CD4-positive, alpha-beta T cell treated with Interleukin-6 for 4 hours (primary cell): ENCODE results near the gene SNX20.
A peak's percentile ranks its signal among the peaks of the same experiment; 100 is the strongest.

Experiments
- DNase-seq: peaks from one replicate; pipeline ENCODE4 v3.0.0-alpha.2; 2020; ENCODE audit warnings: mixed read lengths

Gene SNX20

DNA sequence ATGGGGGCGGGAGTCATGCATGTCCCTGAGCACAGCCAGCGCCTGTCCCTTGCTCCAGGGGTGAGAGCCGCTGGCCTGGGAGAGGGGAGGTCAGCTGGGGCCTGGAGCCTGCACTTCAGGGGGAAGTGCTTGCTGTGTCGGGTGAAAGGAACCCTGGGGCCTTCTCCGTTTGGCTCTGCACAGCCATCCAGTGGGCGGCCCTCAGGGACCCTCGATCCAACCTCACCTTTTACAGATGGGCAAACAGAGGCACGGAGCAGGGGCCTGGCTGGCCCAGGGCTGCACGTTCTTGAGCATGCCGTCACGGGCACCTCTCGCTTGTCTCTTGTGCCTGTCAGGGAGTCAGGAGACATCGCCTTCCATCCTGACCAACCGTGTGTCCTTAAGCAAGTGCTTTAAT lies 1.8 kb downstream of the SNX20 start:
- DNase-seq = no peak

DNA sequence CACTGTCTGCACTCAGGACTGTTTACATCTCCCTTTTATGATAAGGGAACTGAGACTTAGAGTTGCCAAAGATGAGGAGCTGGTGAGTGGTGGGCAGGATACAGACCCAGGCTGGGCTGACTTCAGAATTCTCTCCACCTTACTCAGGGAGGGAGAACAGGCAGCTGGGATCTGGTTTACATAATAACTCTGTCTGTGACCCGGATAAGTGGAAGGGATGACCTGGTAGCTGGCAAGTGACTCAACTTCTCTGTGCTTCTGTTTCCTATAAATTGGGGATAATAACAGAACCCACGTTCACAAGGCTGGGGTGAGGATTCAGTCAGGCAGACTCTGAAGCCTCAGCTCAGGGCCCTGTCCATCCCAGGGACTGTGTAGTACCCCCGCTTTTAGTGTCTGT lies 2.6 kb downstream of the SNX20 start:
- no peak for DNase-seq

DNA sequence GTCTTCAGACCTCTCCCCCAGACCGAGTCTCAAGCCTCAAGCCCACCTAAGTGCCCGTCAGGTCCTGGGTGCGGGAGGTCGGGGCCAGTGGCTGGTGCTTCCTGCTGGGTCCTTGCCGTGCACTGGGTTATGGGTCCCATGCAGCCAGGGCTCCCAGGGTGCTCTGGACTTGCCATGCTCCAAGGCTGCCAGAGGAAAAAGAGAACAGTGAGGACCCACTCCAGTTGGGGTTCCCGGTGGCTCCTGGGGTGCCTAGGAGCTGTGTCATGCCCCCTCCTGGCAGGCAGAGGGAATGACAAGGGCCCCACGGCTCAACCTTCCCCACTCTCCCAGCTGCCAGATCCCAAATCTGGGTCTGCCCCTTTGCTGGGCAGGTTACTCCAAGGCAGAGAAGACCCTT lies 3.8 kb downstream of the SNX20 start:
- DNase-seq = no peak

GRCh38 chr16:50676684-50677225 lies 4.4 kb downstream of the SNX20 start:
- DNase-seq = no peak

DNA sequence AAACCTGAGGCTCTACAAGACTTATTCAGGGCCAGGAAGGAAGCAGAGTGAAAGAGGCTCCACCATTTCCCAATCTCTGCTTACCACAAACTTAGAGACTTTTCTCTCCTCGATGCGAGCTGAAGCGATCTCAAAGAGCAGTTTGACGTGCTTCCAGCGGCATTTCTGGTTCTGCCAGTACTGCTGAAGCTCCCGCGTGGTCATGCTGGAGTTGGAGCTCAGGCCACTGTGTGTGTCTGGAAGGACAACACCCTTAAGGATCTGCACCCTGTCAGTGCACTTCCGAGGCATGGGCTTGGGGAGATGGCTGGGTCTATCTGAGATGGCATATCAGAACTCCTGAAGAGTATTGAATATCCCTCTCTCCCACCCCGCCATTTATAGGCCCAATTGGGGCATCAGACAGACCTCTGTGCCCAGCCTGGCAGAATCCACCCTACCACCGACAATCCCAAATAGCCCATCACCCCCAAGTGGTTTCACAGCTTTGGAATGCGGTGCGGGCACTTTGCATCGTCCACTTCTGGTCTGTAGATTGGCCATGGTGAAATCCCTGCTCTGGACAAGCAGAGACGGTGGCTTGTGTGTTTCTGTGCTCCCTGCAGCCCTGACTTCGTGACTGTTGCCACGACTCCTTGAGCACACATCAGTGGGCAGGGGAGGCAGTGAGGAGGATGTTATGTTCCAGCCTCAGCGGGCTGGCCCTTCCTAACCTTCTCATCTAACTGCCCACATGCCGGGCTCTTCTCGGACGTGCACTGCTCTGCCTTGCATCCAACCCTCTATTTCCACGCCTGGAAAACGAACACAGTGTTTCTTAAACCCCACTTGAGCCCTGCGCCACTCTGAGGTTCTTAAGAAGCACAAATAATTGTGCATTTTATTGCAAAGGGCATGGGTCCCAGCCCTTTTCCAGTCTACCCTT lies 5.2 kb downstream of the SNX20 start:
- DNase-seq = no peak

DNA sequence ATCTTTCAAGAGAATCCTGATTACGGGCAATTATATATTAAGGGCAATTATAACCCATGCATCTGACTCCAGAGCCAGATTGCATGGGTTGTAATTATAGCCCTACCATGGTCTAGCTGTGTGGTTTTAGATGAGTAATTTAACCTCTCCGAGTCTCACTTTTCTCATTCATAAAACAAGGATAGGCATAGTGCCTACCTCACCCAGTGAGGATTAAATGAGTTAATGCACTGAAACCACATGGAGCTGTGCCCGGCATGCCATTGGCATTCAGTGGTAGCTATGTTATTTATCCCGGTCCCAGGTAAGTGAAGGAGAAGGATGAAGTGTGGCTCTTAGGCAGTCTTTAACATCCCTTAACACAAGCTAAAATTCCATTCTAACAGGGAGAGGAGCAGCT lies 6.3 kb downstream of the SNX20 start:
- no peak for DNase-seq

DNA sequence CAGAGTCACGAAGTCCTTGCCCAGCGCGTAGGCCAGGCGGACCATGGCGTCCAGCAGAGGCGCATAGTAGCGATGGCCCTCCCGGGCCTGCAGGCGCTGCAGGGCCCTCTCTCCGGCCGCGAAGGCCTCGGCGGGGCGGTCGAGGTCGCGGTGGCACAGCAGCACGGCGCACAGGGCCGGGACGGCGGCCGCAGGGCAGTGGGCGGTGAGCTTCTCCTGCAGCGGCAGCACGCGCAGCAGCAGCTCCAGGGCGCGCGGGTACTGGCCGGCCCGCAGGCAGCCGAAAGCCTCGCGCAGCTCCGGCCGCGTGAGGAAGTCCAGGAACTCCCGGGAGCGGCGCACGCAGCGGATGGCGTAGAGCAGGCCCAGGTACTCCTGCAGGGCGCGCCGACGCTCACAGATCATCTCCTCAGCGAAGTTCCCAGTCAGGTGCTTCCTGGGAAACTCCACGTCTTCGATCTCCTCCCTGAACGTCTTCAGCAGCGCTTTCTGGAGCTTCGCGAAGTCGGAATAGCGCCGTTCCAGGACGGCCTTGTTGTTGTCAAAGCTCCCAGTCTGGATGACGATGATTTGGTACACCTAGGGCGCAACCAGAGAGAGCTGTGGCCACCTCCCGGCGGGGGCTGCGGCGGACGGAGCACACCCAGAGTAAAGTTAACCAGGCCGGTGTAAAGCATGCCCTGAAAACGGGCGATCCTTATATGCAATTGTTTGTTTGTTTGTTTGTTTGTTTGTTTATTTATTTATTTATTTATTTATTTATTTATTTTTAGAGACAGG lies 7.4 kb downstream of the SNX20 start:
- no peak for DNase-seq

DNA sequence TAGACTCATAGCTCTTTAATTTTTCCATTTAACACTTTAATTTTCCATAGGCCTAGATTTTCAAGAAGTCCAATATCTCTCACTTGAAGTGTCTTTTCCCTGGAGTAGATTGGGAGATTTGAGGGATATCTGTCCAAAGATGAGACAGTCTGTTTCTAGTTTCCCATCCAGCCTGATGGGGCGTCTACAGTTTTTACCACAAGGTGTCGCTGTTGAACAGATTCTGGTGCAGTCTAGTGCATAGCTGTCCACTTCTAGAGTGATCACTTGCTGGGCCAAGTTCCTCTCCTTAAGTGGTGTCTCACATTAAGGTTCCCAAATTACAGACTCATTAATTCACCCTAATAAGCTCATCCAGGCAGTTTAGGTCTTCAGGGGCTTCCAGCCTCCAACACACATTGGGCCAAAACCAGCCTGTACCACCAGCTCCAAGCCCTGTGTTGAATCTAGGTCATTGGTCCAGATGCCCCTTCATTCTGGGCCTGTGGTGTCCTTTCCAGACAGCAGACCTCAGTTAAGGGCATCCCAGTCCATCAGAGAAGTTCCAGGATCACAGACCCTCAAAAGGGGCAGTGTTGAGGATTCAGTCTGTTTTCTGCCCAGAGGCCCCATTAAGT lies 9.4 kb downstream of the SNX20 start:
- peak; percentile 54 for DNase-seq

DNA sequence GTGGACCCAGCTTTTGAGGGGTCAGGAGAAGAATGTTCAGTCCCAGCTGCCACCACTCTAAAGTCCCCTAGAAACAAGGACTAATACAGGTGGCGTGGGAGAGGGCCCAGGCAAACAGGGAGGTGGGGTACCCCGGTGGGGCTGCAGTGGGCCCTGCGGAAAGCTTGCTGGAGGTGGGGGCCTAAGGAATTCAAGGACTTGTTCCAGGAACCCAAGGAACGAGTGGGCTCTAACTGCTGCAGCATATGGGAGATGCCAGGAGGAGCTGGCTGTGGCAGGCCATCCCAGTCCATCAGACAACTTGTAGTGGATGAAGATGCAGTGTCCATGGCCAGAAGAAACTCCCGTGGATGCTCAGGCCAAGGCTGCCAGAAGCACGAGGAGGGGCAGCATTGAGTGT lies 10.6 kb downstream of the SNX20 start:
- DNase-seq = no peak

DNA sequence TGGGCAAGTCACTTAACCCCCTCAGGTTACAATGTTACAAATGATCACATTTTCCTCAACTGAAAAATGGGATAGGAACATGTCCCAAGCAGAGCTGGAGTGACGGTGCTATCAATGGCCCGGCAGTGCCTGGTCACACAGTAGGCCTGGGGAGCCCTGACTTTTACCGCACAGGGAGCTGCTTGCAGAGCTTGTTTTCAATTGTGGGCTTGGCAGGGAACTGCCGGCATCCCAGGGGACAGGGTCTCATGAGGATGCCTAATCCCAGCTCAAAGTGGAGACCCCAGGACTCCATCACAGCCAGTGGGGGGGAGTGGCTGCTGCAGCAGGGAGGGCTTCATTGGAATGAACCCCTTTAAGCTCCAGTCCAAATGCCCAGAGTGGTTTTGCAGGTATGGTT lies 11.4 kb downstream of the SNX20 start:
- DNase-seq = no peak

DNA sequence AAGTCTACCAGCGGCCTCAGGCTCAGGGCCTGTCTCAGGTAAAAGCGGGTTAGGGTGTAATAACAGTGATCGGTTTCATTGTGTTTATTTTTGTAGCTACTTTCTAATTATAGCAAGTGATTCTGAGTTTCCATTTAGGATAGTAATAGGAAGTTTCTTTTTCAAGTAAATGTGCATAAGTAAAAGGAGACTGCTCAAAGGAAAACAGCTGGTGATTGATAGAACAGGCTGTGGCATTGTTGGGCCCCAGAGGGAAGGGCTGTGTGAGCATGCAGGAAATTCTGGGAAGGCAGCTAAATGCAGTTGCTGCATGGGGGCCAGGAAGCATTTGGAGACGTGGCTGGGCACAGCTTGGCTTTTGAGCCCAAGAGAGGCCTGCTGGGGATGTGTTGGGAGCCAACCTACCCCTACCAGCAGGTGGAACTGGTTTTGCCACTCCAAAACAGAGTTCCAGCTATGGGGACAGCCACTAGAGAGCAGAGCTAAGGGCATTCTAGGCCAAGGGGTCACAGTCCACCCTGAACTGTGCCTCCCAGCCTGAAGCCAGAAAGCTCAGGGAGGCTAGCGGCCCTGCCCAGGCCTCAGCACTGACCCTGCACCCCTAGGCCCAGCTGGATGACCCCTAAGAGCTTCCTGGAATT lies 12.6 kb downstream of the SNX20 start:
- DNase-seq = no peak

DNA sequence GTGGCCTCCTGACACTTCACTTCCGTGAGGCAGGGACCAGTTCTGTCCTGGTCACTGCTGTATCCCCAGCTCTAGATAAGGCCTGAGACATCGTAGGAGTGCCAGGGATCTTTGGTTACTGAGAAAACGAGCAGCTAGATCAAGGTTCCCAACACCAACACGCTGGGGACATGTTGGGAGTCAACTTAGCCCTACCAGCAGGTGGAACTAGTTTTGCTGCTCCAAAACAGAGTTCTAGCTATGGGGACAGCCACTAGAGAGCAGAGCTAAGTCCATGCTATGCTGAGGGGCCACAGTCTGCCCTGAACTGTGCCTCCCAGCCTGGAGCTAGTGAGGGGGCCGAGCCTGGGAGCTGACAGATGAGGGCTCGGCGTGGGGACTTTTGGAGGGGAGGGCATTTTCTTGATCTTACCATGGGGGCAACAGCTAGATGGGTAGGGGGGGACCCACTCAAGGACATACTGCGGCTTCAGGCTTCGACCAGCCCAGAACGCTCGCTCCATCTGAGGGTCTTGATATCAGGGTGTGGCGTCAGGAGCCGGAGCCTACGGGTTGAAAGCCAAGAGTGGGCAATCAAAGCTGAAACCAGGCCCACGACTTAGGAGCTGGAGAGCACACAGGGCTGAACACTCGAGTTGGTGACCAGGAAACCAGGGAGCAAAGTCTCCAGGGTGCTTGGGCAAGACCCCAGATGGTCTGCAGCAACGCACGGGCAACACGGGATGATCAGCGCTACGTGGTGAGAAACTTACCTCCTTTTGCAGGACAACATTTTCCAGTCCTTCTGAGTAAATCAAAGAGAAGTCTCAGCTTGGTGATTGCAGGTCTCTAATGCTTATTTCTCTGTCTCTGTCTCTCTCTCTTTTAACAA lies 13.4 kb downstream of the SNX20 start:
- no peak for DNase-seq

GRCh38 chr16:50666658-50667496 lies 14.2 kb downstream of the SNX20 start:
- peak; percentile 68 for DNase-seq

DNA sequence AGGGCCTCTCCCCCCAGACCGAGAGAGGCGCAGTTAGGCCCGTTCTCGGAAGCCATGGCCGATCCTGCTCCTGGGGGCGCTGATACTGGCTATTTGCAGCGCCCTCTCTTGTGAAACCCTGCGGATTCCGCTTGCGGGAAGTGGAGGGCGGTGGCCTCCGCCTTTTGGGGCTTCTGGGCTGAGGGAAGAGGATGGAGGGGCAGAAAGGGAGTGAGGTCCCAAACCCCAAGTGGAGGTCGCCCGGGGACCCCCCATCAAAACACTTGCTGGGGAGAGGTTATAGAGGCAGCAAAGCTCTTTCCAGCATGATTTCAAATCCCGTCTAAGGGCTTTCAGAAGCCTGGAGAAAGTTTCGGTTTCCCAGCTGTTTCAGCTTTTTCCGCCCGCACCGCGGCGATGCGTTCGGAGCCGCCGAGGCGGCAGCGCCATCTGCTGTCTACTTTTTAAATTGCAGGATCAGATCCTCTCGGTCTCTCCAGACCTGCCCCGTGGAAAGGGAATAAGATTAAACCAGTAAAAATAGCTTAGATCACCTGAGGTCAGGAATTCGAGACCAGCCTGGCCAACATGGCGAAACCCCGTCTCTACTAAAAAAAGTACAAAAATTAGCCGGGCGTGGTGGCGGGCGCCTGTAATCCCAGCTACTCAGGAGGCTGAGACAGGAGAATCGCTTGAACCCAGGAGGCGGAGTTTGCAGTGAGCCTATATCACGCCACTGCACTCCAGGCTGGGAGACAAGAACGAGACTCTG lies 15.8 kb downstream of the SNX20 start:
- DNase-seq = peak; percentile 88

GRCh38 chr16:50664270-50664669 lies 16.8 kb downstream of the SNX20 start:
- no peak for DNase-seq

GRCh38 chr16:50662306-50662940 lies 18.7 kb downstream of the SNX20 start:
- no peak for DNase-seq

GRCh38 chr16:50659806-50660205 lies 21.3 kb downstream of the SNX20 start:
- DNase-seq = no peak

GRCh38 chr16:50657241-50657640 lies 23.9 kb downstream of the SNX20 start:
- DNase-seq = no peak

DNA sequence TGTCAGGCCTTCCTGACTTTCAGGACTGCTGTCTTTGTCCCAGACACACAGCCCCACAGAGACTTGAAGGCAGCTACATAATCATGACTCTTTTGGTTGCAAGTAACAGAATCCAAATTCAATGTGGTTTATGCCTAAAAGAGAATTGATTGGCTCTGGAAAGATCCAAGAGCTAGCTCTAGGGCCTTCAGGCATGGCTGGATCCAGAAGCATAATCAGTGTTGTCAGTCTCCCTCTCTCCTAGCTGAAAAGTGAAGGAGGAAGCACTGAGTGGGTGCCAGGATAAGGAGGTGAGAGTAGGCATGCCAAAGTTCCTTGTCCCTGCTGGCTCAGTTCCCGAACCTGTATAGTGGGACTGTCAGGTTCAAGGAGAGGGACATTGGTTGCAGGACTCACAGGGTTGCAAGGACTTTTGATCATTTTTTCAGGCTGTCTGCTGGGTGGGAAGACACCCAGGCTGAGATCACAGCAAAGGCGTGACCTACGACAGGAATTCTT lies 25.5 kb downstream of the SNX20 start:
- DNase-seq = no peak
